WTC11 (cell line): ENCODE data around the gene ROBO1. TPM values are rescaled to one million over a fixed set of nuclear protein-coding genes. Genes with fewer than 3 reads are reported as not detected.

Source experiments
- ATAC-seq: fragments of 200-7000 bp; cut with Tn5 transposase; 2 replicates; pipeline ENCODE4 v1.10.0; 2021; ENCODE audit warnings: mild to moderate bottlenecking, moderate library complexity
- CTCF ChIA-PET: fragments of 300-600 bp; sonication (Branson Sonifier 250); formaldehyde crosslinking; loops from one replicate; lab custom pipeline; 2021; ENCODE audit warnings: antibody characterized with exemption; lab: Charles Lee
- POLR2A ChIA-PET: fragments of 350-600 bp; sonication (Branson Sonifier 250); formaldehyde crosslinking; loops from one replicate; lab custom pipeline; 2021; ENCODE audit warnings: antibody characterized with exemption; lab: Charles Lee
- DNase-seq: peaks from one replicate; pipeline ENCODE4 v3.0.0; 2021; ENCODE audit warnings: low spot score
- H3K27ac Mint-ChIP-seq: 2 replicates; pipeline ENCODE4 v1.8.0; 2021; ENCODE audit warnings: mixed read lengths
- H3K27me3 Mint-ChIP-seq: 2 replicates; pipeline ENCODE4 v1.8.0; 2021; ENCODE audit warnings: low read depth, mild to moderate bottlenecking, moderate library complexity, mixed read lengths
- H3K36me3 Mint-ChIP-seq: 2 replicates; pipeline ENCODE4 v1.8.0; 2021; ENCODE audit warnings: mixed read lengths
- H3K4me1 Mint-ChIP-seq: 2 replicates; pipeline ENCODE4 v1.8.0; 2022; ENCODE audit warnings: mixed read lengths
- H3K4me3 Mint-ChIP-seq: 2 replicates; pipeline ENCODE4 v1.8.0; 2021; ENCODE audit warnings: mild to moderate bottlenecking, moderate library complexity, mixed read lengths
- H3K9me3 Mint-ChIP-seq: 2 replicates; pipeline ENCODE4 v1.8.0; 2021; ENCODE audit warnings: mixed read lengths
- ATF1 ChIP-seq: sonication (generic); formaldehyde crosslinking; IDR thresholded peaks from 2 replicates; pipeline ENCODE4 v1.8.1; 2023; ENCODE audit warnings: mild to moderate bottlenecking, moderate library complexity, missing genetic modification reagents
- CBFB ChIP-seq: sonication (generic); formaldehyde crosslinking; IDR thresholded peaks from 2 replicates; pipeline ENCODE4 v1.8.1; 2022; ENCODE audit warnings: mild to moderate bottlenecking, low read depth, missing genetic modification reagents
- CREB1 ChIP-seq: sonication (generic); formaldehyde crosslinking; IDR thresholded peaks from 2 replicates; pipeline ENCODE4 v1.8.0; 2023; ENCODE audit warnings: mild to moderate bottlenecking, missing genetic modification reagents
- E2F5 ChIP-seq: sonication (generic); formaldehyde crosslinking; IDR thresholded peaks from 2 replicates; pipeline ENCODE4 v1.8.1; 2022; ENCODE audit warnings: mild to moderate bottlenecking, moderate library complexity, missing genetic modification reagents
- ELF4 ChIP-seq: sonication (generic); formaldehyde crosslinking; IDR thresholded peaks from 2 replicates; pipeline ENCODE4 v1.8.1; 2022; ENCODE audit warnings: low read depth, mild to moderate bottlenecking, moderate library complexity, missing genetic modification reagents
- HMGA2 ChIP-seq: fragments of 250-450 bp; sonication (Bioruptor Pico); IDR thresholded peaks from 2 replicates; pipeline ENCODE4 v1.4.0; 2021; ENCODE audit warnings: mild to moderate bottlenecking, moderate library complexity
- NFYB ChIP-seq: sonication (generic); formaldehyde crosslinking; conservative IDR thresholded peaks from 2 replicates; pipeline ENCODE4 v1.8.0; 2022; ENCODE audit warnings: low read depth, missing genetic modification reagents
- NR2C2 ChIP-seq: sonication (generic); formaldehyde crosslinking; IDR thresholded peaks from 2 replicates; pipeline ENCODE4 v1.8.0; 2022; ENCODE audit warnings: mild to moderate bottlenecking, missing genetic modification reagents
- OVOL2 ChIP-seq: fragments of 250-450 bp; sonication (Bioruptor Pico); IDR thresholded peaks from 2 replicates; pipeline ENCODE4 v1.9.0; 2021; ENCODE audit warnings: mild to moderate bottlenecking, borderline replicate concordance
- RELA ChIP-seq: sonication (generic); formaldehyde crosslinking; IDR thresholded peaks from 2 replicates; pipeline ENCODE4 v1.8.1; 2022; ENCODE audit warnings: missing genetic modification reagents, mild to moderate bottlenecking, borderline replicate concordance
- SMAD4 ChIP-seq: sonication (generic); formaldehyde crosslinking; IDR thresholded peaks from 2 replicates; pipeline ENCODE4 v1.8.0; 2022; ENCODE audit warnings: mild to moderate bottlenecking, missing genetic modification reagents
- TCF7 ChIP-seq: sonication (generic); formaldehyde crosslinking; IDR thresholded peaks from 2 replicates; pipeline ENCODE4 v1.8.0; 2022; ENCODE audit warnings: mild to moderate bottlenecking, low read depth, missing genetic modification reagents, moderate library complexity
- ZNF121 ChIP-seq: sonication (generic); formaldehyde crosslinking; IDR thresholded peaks from 2 replicates; pipeline ENCODE4 v1.8.0; 2023; ENCODE audit warnings: missing genetic modification reagents
- ZNF219 ChIP-seq: sonication (generic); formaldehyde crosslinking; IDR thresholded peaks from 2 replicates; pipeline ENCODE4 v1.8.0; 2023; ENCODE audit warnings: missing genetic modification reagents, mild to moderate bottlenecking, borderline replicate concordance
- ZNF281 ChIP-seq: sonication (generic); formaldehyde crosslinking; IDR thresholded peaks from 2 replicates; pipeline ENCODE4 v1.8.0; 2023; ENCODE audit warnings: mild to moderate bottlenecking, missing genetic modification reagents
- ZNF396 ChIP-seq: fragments of 250-450 bp; sonication (Bioruptor Pico); IDR thresholded peaks from 2 replicates; pipeline ENCODE4 v1.8.0; 2021; ENCODE audit warnings: mild to moderate bottlenecking, moderate library complexity, borderline replicate concordance
- total RNA-seq: library from RNA; stranded (reverse); gene quantifications from 3 replicates; pipeline ENCODE4 v1.2.3, GENCODE V29; 2021
- TF ChIP-seq, protein P1 (sequence below): sonication (generic); formaldehyde crosslinking; IDR thresholded peaks from 2 replicates; pipeline ENCODE4 v1.8.1; 2023; ENCODE audit warnings: mild to moderate bottlenecking, moderate library complexity, missing genetic modification reagents
- TF ChIP-seq, protein P2 (sequence below): sonication (generic); formaldehyde crosslinking; IDR thresholded peaks from 2 replicates; pipeline ENCODE4 v1.8.1; 2022; ENCODE audit warnings: low read depth, missing genetic modification reagents, borderline replicate concordance
- TF ChIP-seq, protein P3 (sequence below): fragments of 200-600 bp; IDR thresholded peaks from 2 replicates; pipeline ENCODE4 v1.8.0; 2022; ENCODE audit warnings: antibody characterized with exemption
- TF ChIP-seq, protein P4 (sequence below): fragments of 250-450 bp; sonication (Bioruptor Pico); IDR thresholded peaks from 2 replicates; pipeline ENCODE4 v1.8.0; 2021; ENCODE audit warnings: mild to moderate bottlenecking

The ROBO1 gene
- total RNA-seq, 1 experiment from 2014 or later: 90.9 TPM

DNA sequence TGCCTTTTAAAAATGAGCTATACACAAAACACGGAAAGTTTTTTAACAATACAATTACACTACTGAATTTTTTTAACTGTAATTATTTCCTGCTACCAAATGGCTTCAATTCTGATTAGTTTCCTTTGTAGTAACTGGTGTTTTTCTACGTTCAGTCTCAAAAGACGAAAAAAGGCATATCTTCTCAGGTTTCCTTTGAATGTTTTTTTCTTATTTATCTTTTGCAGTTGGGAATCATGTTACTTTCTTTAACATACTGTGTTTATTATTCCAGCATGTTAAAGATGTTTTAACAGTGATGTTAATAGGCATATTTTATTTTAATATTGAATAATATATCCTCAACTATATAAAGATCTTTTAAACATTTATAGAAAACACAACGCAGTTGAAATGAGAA lies 1055.5 kb downstream of the ROBO1 start:
- CTCF ChIA-PET: no interaction called here
- no peak for DNase-seq
- POLR2A ChIA-PET: no interaction called here

DNA sequence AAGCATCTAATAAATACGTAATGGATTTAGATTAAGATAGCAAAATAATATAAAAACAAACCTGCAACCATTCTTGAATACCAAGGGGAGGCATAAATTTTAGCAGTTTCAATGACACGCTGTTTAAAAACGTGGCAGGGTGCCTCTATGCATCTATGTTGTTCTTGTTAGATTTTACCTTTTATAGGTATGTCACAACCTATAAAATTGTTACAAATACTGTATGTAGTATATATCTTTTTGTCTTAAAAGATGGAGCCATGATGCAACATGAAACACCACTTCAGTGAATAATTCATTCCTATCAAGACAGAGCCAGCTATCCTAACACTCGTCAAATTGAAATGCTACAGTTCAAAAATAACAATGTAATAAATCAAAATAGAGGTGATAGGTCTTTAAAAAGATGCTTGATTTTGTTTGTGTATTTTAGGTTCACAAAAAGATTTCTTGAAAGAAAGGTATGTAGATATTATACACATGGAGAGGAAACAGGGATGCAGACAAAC lies 1059.2 kb downstream of the ROBO1 start:
- no peak overlapping the region for H3K4me3 Mint-ChIP-seq
- ChIA-PET POLR2A (no interaction called here), CTCF (no interaction called here)
- DNase-seq: no peak
- H3K27ac Mint-ChIP-seq: 0 out of 2 replicates have a peak overlapping the region, but pooled peaks have one; percentile 62
- TF ChIP-seq CREB1 (CRISPR knock-in tag): no peak
- TF ChIP-seq CBFB (CRISPR knock-in tag): no peak
- TF ChIP-seq NFYB (CRISPR knock-in tag): no peak
- TF ChIP-seq, protein P1, sequence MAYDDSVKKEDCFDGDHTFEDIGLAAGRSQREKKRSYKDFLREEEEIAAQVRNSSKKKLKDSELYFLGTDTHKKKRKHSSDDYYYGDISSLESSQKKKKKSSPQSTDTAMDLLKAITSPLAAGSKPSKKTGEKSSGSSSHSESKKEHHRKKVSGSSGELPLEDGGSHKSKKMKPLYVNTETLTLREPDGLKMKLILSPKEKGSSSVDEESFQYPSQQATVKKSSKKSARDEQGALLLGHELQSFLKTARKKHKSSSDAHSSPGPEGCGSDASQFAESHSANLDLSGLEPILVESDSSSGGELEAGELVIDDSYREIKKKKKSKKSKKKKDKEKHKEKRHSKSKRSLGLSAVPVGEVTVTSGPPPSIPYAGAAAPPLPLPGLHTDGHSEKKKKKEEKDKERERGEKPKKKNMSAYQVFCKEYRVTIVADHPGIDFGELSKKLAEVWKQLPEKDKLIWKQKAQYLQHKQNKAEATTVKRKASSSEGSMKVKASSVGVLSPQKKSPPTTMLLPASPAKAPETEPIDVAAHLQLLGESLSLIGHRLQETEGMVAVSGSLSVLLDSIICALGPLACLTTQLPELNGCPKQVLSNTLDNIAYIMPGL (CRISPR knock-in tag): no peak
- no peaks in the 10 kb centered on the region for H3K9me3 Mint-ChIP-seq
- ATAC-seq: no peak
- no peaks in the 10 kb centered on the region for H3K36me3 Mint-ChIP-seq
- H3K27me3 Mint-ChIP-seq: no peaks in the 10 kb centered on the region
- H3K4me1 Mint-ChIP-seq: peaks cover 4% of the 10 kb centered on the region; the same call in 1 of the 2 replicates

More for the DNA sequence above, 1055.5 kb downstream of the ROBO1 start:
- H3K27ac Mint-ChIP-seq: no peak overlapping the region
- H3K36me3 Mint-ChIP-seq: peaks cover 18% of the 10 kb centered on the region
- TF ChIP-seq TCF7 (CRISPR knock-in tag) (no peak), OVOL2 (CRISPR knock-in tag) (no peak), CREB1 (CRISPR knock-in tag) (no peak), ZNF121 (CRISPR knock-in tag) (no peak), ZNF396 (no peak), ATF1 (CRISPR knock-in tag) (no peak), SMAD4 (CRISPR knock-in tag) (no peak), ZNF219 (CRISPR knock-in tag) (no peak), ELF4 (CRISPR knock-in tag) (no peak), NFYB (CRISPR knock-in tag) (no peak)
- TF ChIP-seq, protein P2, sequence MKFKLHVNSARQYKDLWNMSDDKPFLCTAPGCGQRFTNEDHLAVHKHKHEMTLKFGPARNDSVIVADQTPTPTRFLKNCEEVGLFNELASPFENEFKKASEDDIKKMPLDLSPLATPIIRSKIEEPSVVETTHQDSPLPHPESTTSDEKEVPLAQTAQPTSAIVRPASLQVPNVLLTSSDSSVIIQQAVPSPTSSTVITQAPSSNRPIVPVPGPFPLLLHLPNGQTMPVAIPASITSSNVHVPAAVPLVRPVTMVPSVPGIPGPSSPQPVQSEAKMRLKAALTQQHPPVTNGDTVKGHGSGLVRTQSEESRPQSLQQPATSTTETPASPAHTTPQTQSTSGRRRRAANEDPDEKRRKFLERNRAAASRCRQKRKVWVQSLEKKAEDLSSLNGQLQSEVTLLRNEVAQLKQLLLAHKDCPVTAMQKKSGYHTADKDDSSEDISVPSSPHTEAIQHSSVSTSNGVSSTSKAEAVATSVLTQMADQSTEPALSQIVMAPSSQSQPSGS (CRISPR knock-in tag): no peak
- TF ChIP-seq, protein P3, sequence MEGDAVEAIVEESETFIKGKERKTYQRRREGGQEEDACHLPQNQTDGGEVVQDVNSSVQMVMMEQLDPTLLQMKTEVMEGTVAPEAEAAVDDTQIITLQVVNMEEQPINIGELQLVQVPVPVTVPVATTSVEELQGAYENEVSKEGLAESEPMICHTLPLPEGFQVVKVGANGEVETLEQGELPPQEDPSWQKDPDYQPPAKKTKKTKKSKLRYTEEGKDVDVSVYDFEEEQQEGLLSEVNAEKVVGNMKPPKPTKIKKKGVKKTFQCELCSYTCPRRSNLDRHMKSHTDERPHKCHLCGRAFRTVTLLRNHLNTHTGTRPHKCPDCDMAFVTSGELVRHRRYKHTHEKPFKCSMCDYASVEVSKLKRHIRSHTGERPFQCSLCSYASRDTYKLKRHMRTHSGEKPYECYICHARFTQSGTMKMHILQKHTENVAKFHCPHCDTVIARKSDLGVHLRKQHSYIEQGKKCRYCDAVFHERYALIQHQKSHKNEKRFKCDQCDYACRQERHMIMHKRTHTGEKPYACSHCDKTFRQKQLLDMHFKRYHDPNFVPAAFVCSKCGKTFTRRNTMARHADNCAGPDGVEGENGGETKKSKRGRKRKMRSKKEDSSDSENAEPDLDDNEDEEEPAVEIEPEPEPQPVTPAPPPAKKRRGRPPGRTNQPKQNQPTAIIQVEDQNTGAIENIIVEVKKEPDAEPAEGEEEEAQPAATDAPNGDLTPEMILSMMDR: no peak
- TF ChIP-seq, all 79 proteins: peak for 0
- H3K27me3 Mint-ChIP-seq: no peaks in the 10 kb centered on the region
- ATAC-seq: no peak
- H3K4me3 Mint-ChIP-seq: no peak overlapping the region
- H3K9me3 Mint-ChIP-seq: no peaks in the 10 kb centered on the region
- H3K4me1 Mint-ChIP-seq: peaks cover 4% of the 10 kb centered on the region; the same call in 1 of the 2 replicates

- DNase-seq (no peak), ATAC-seq (no peak)
- Mint-ChIP-seq H3K27me3 (no peaks in the 10 kb centered on the region), H3K4me3 (no peak overlapping the region), H3K36me3 (no peaks in the 10 kb centered on the region), H3K4me1 (peaks cover 4% of the 10 kb centered on the region; the same call in 1 of the 2 replicates), H3K9me3 (no peaks in the 10 kb centered on the region), H3K27ac (peak overlapping the region; percentile 43)
- ChIA-PET POLR2A (interaction anchor here (0.6 kb wide), 1 partner anchor 36 kb away, joined by 3 read pairs; no protein-coding TSS in a partner anchor), CTCF (no interaction called here)
- TF ChIP-seq TCF7 (CRISPR knock-in tag) (no peak), ATF1 (CRISPR knock-in tag) (no peak), ZNF219 (CRISPR knock-in tag) (no peak), ZNF281 (CRISPR knock-in tag) (no peak), E2F5 (CRISPR knock-in tag) (no peak), HMGA2 (CRISPR knock-in tag) (no peak), NR2C2 (CRISPR knock-in tag) (no peak), RELA (CRISPR knock-in tag) (no peak)
- TF ChIP-seq, protein P4, sequence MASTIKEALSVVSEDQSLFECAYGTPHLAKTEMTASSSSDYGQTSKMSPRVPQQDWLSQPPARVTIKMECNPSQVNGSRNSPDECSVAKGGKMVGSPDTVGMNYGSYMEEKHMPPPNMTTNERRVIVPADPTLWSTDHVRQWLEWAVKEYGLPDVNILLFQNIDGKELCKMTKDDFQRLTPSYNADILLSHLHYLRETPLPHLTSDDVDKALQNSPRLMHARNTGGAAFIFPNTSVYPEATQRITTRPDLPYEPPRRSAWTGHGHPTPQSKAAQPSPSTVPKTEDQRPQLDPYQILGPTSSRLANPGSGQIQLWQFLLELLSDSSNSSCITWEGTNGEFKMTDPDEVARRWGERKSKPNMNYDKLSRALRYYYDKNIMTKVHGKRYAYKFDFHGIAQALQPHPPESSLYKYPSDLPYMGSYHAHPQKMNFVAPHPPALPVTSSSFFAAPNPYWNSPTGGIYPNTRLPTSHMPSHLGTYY: no peak
These were observed 1060.2 kb downstream of the ROBO1 start for GRCh38 chr3:78707609-78708008.
